ENCODE results near the gene ABCC1.

DNA sequence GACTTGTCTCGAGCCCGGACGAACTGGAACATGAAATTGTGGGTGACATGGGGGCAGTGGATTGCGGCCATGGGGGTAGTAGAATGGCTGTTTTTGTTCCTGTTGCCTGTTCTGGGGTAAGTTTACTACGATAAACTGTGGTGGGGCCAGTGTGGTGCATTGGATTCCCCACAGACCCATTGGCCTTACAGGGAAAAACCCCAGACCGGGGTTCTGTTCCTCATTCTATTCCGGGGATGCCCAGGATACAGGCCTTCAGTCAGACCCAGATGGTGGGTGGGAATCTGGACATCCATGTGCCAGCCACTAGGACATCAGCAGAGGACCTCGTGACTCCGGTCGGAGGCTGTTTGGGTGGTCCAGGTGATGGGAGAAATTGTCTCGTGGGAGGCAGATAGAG, 88.1 kb downstream of the ABCC1 start:
- TF ChIP-seq, protein P1, sequence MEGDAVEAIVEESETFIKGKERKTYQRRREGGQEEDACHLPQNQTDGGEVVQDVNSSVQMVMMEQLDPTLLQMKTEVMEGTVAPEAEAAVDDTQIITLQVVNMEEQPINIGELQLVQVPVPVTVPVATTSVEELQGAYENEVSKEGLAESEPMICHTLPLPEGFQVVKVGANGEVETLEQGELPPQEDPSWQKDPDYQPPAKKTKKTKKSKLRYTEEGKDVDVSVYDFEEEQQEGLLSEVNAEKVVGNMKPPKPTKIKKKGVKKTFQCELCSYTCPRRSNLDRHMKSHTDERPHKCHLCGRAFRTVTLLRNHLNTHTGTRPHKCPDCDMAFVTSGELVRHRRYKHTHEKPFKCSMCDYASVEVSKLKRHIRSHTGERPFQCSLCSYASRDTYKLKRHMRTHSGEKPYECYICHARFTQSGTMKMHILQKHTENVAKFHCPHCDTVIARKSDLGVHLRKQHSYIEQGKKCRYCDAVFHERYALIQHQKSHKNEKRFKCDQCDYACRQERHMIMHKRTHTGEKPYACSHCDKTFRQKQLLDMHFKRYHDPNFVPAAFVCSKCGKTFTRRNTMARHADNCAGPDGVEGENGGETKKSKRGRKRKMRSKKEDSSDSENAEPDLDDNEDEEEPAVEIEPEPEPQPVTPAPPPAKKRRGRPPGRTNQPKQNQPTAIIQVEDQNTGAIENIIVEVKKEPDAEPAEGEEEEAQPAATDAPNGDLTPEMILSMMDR (conservative IDR thresholded peaks at IDR 0.05; ENCODE audit: low read depth, low read length) = no peak
- TF ChIP-seq POLR2A (IDR thresholded peaks at IDR 0.05; ENCODE audit: low read depth, low read length) (no peak), CEBPB (IDR thresholded peaks at IDR 0.05; ENCODE audit: low read depth, low read length) (no peak), FOS (IDR thresholded peaks at IDR 0.05; ENCODE audit: low read depth, low read length) (no peak), MXI1 (IDR thresholded peaks at IDR 0.05; ENCODE audit: borderline replicate concordance, low read depth, low read length) (no peak), RAD21 (IDR thresholded peaks at IDR 0.05; ENCODE audit: low read length) (no peak), BHLHE40 (IDR thresholded peaks at IDR 0.05; ENCODE audit: low read depth, low read length) (no peak), RFX5 (IDR thresholded peaks at IDR 0.05; ENCODE audit: low read depth, low read length) (no peak)
- TF ChIP-seq, protein P2, sequence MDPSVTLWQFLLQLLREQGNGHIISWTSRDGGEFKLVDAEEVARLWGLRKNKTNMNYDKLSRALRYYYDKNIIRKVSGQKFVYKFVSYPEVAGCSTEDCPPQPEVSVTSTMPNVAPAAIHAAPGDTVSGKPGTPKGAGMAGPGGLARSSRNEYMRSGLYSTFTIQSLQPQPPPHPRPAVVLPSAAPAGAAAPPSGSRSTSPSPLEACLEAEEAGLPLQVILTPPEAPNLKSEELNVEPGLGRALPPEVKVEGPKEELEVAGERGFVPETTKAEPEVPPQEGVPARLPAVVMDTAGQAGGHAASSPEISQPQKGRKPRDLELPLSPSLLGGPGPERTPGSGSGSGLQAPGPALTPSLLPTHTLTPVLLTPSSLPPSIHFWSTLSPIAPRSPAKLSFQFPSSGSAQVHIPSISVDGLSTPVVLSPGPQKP (IDR thresholded peaks at IDR 0.05; ENCODE audit: borderline replicate concordance, low read depth, low read length) = no peak
- TF ChIP-seq, protein P3, sequence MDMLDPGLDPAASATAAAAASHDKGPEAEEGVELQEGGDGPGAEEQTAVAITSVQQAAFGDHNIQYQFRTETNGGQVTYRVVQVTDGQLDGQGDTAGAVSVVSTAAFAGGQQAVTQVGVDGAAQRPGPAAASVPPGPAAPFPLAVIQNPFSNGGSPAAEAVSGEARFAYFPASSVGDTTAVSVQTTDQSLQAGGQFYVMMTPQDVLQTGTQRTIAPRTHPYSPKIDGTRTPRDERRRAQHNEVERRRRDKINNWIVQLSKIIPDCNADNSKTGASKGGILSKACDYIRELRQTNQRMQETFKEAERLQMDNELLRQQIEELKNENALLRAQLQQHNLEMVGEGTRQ (IDR thresholded peaks at IDR 0.05; ENCODE audit: low read depth, low read length) = no peak

Data from IMR-90 (cell line).